GM12892 (cell line): ENCODE measurements around the gene TANK.
A peak's percentile ranks its signal among the peaks of the same experiment; 100 is the strongest.
"Not testable (repeated sequence)": the region's sequence is repeated elsewhere in the genome, so short reads cannot be mapped to it uniquely, and the experiment has no call there.

Source experiments
- DNase-seq: peaks from one replicate; pipeline ENCODE4 v3.0.0; 2011; ENCODE audit not compliant: insufficient read length
- FAIRE-seq: peaks from 2 replicates; lab custom pipeline; 2011; peaks lifted over from hg19 to GRCh38; lab: Jason Lieb, UNC
- POLR2A ChIP-seq: IDR thresholded peaks from 2 replicates; pipeline ENCODE4 v1.6.1; 2011; ENCODE audit warnings: low read depth, low read length, control low read depth
- POLR2AphosphoS5 ChIP-seq: IDR thresholded peaks from 2 replicates; pipeline ENCODE4 v1.6.1; 2011; ENCODE audit warnings: low read depth, low read length, control low read depth
- TAF1 ChIP-seq: IDR thresholded peaks from 2 replicates; pipeline ENCODE4 v1.6.1; 2011; ENCODE audit warnings: low read depth, mild to moderate bottlenecking, control low read depth, low read length, borderline replicate concordance

TANK gene

DNA sequence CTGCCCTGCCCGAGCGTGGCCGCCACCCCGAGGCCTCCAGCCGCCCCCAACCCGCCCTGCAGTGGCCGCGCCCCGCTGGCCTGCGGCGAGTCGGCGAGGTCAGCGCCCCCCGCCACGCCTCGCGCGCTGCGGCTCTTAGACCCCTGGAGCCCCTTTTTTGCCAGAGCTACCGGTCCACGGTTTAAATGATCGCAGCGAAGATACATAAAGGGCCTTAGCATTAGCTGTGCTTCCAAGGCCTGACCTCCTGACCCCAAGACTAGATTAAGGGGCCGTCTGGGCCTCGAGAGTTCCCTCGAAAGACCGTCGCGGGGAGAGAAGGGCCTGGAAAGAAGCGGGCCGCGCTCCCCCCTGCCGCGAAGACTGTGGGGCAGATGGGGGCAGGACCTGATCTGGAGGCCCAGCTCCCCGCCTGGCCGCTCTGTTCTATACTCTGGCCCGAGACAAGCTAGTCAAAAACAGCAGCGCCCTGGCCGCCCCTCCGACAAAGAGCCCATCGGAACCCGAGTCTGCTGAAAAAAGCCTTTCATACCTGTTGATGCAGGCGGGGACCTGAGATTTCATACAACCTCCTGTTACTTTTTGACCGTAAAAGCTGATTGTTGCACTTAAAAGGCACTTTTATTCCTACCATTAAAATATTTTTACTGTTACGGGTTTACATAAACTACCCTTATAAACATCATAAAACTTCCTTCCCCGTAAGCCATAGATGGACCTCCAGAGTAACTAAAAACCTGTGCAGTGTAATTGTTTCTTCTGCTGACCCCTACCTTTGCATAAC lies 79.3 kb downstream of the TANK start:
- DNase-seq (no peak), FAIRE-seq (no peak)
- TF ChIP-seq TAF1, result no peak
- TF ChIP-seq POLR2A, result no peak
- no peak for TF ChIP-seq POLR2AphosphoS5

DNA sequence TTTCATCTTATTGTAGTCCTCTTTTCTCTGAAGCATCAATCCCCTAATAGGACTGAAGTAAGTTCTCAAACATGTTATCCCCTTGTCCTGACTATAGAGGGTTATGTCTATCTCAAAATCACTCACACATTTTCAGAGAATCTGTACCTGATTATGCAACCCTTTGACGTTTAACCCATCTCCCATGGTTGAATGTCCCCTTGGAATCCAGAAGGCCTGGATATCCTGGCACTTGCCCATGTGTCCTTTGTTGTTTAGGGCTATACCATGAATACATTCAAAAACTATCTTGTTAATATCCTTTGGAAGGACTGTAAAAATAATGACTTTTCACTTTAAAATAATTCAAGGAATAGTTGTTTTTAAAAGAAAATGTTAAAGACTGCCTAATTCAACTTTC lies 81.7 kb downstream of the TANK start:
- DNase-seq, result no peak
- TF ChIP-seq TAF1, result no peak
- no peak for TF ChIP-seq POLR2A
- TF ChIP-seq POLR2AphosphoS5, result no peak
- no peak for FAIRE-seq

DNA sequence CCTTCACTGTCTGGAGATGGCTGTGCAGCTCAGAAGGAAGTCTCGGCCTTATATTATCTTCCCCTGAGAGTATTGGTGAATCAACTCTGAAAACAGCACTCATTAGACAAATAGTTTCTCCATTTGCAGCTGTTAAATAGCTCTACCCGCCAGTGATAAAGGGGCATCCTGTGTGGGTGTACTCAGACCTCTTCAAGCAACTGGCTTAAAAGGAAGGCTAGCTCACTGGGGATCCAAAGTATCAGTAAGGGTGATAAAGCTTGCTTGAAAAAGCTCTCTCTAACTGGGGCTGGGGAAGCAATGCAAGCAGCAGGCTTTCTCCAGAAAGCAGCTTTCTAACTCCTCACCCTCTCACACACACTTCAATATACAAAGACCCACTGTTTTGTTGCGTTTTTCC lies 83.1 kb downstream of the TANK start:
- DNase-seq, result no peak
- peak; percentile 65 for FAIRE-seq
- TF ChIP-seq POLR2A (no peak), TAF1 (no peak), POLR2AphosphoS5 (no peak)

DNA sequence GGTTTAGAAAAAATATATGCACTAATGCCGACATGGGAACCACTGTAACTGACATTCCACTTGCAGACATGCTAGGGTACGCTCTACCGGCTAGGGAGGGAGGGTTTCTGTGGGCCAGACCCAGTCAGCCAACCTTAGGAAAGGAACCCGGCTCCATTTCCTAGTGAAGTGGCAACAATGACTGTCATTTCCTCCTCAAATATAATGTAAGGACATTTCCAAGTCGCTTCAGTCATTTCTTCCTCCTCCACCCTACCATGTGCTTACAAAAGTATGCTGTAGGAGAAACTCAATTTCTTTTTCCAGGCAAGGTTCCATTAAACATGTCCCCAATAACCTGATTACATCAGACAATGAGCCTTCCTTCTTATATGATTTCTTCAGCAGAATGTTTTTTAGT lies 83.7 kb downstream of the TANK start:
- FAIRE-seq, result peak; percentile 93
- TF ChIP-seq POLR2AphosphoS5, result no peak
- TF ChIP-seq POLR2A, result no peak
- no peak for TF ChIP-seq TAF1

DNA sequence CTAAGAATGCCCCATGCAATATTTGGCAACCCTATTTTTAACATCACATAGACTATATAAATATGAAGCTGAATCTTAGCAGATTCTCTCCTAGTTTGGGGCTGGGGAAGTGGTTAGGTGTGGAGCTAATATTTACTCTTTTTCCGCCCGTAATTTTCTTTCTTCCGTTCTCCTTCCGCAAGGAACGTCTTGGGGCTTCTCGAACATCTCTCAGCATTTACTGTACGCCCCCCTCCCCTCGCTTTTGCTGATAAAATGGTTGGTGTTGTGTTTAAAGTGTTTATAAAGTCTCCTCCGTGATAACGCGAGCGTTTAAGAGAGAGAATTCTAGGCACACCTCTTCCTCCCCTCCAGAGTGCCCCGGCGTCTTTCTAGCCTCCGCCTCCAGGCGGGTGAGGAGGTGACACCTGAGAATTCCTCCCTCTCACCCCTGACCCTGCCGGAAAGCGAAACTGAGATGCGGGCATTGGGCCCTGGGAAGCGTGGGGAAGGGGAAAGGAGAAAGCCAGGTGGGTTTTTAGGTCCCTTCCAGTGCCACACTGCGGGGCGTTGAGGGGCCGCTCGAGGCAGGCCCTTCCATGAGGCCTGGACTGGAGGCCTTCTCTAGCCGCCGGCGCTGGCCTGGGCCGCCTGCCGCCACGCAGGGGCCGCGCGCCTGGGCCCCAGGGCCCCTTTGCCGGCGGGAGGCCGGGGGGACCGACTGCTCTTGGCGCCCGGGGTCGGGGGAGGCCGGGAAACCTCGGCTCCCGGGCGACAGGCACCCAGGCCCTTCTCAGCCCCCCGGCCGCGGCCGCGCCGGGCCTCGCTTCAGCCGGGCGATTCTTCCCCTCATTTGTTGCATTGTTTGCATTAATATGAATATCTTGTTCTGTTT lies 84.4 kb downstream of the TANK start:
- FAIRE-seq, result peak; percentile 70
- DNase-seq, result not testable (repeated sequence)
- peak; percentile 54; the same call in 1 of the 2 replicates for TF ChIP-seq POLR2AphosphoS5
- TF ChIP-seq POLR2A, result peak; percentile 36; the same call in 1 of the 2 replicates
- TF ChIP-seq TAF1, result 0 out of 2 replicates have a peak, but pooled peaks have one; percentile 21

More for the DNA sequence above, 83.7 kb downstream of the TANK start:
- no peak for DNase-seq

DNA sequence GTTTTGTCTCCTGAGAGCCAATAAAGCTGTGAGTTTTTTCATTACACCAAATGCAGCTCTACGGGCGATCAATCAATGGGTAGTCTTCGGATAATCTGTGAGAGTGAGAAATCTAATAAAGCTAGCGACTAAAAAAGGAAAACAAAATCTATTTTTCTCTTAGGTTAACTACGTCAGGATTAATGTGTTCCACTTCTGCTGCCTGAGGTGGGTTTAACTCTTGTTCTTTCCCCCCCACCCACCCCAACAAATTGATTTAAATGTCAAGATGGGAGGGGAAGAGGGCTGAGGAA lies 85.0 kb downstream of the TANK start:
- TF ChIP-seq POLR2A (no peak), TAF1 (no peak), POLR2AphosphoS5 (no peak)
- peak; percentile 24 for FAIRE-seq

DNA sequence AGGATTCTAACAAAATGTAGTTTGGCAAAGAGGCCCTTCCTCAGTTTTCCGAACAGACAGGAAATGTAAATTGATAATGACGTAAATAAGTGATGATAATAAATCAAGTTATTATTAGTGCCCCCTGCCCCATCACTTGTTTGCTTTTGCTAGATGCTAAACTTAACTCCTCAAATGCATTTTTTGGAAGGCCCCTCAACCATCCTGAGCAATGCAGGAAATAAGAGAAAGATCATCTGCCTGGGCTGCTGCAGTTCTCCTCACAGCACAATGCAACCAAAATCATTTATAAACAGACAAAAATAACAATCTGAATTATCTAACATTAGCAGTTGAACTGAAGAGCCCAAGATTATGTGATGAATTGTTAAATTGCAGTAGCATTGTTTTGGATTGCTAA lies 85.4 kb downstream of the TANK start:
- DNase-seq (no peak), FAIRE-seq (peak; percentile 85)
- no peak for TF ChIP-seq TAF1
- no peak for TF ChIP-seq POLR2A
- TF ChIP-seq POLR2AphosphoS5, result no peak

More for the DNA sequence above, 85.0 kb downstream of the TANK start:
- no peak for DNase-seq

DNA sequence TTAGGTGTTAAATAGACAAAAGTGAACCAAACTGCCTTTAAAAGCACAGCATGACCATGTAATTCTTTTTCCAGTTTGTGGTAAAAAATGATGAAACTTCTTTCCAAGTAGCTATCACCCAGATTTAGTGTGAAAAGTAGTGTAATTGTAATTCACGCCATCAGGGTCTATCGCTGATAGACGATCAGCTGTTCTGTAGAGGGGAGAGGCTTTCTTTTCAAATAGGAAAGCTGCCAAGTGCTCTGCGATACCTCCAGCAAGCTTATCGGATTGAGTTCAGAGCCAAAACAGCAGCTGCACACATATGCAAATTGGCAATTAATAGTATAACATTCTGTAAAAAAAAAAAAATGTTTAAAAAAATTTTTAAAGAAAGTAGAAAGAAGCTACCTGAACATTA lies 86.1 kb downstream of the TANK start:
- TF ChIP-seq TAF1 (no peak), POLR2AphosphoS5 (no peak)
- FAIRE-seq (no peak), DNase-seq (no peak)

DNA sequence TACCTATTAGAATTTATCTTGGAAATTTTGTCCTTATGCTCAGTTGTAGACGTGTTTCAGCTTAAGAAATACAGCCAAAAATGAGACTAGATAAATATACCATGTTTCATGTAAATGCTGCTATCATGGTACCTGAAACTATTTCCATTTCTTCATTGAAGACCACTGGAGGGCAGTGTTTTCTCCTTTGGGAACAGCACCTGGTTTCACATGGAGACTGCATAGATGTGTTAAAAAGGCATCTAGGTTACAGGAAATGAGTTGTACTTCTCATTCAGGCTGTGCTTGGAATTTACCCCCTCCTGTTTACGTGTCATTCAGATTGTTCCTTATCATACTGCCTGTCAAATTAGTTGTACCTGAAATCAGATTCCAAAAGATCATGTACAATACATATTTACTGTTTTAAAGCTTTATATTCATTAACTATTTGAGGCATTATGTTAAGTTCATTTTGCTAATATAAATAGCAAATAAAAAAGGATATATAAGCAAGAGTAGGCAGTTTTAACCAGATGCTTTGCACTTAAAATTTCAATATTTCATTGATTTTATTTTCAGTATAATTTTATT lies 90.7 kb downstream of the TANK start:
- TF ChIP-seq TAF1 (no peak), POLR2AphosphoS5 (no peak), POLR2A (no peak)
- DNase-seq (no peak), FAIRE-seq (peak; percentile 84)

DNA sequence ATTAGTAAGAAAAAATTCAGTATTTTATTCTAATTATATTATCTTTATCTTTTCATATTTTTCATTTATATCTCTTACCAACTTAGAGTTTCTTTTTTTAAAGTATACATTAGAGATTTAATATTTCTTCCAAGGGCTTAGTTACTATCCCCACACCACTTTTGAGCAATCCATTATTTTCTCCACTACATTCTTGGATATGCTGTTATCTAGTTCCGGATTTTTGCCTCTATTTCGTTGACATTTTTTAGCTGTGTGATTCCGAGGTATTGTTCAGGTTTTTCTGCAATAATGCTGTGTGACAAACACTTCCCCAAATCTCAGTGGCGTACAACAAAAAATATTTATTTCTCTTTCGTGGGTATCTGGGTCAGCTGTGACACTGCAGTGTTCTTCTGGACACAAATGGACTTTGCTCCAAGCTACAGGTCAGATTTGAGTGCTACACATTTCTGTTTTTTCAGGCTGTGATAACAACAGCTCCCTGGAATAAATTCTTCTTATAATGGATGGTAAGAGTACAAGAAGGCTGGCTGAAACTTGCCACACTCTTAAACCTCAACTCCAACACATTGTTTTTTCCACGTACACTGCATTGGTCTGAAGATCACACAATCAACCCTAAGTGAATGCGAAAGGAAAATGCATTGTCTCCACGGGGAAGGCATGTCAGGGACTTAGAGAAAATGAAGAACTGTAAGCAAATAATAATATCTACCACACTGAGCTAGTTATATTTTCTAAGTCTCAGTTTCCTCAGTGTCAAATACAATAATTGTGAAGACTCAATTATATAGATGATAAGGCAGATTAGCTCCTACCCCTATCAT lies 97.1 kb downstream of the TANK start:
- no peak for FAIRE-seq
- DNase-seq, result no peak
- TF ChIP-seq POLR2AphosphoS5 (no peak), TAF1 (no peak), POLR2A (no peak)
